ENCODE data around the gene PI4KB.
"Not testable (repeated sequence)": the region's sequence is repeated elsewhere in the genome, so short reads cannot be mapped to it uniquely, and the experiment has no call there.

DNA sequence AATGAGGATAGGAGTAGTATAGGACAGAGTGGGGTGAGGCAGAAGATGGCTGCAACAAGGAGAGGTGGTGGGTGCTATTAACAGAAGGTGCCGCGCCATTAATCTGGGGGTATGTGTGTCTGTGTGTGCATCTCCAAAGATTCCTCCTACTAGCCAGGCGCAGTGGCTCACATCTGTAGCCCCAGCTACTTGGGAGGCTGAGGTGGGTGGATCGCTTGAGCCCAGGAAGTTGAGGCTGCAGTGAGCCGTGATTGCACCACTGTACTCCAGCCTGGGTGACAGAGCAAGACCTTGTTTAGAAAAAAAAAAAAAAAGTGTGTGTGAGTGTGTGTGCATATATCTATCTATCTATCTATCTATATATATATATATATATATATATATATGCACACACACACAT lies 51.9 kb downstream of the PI4KB start:
- TF ChIP-seq, protein P1, sequence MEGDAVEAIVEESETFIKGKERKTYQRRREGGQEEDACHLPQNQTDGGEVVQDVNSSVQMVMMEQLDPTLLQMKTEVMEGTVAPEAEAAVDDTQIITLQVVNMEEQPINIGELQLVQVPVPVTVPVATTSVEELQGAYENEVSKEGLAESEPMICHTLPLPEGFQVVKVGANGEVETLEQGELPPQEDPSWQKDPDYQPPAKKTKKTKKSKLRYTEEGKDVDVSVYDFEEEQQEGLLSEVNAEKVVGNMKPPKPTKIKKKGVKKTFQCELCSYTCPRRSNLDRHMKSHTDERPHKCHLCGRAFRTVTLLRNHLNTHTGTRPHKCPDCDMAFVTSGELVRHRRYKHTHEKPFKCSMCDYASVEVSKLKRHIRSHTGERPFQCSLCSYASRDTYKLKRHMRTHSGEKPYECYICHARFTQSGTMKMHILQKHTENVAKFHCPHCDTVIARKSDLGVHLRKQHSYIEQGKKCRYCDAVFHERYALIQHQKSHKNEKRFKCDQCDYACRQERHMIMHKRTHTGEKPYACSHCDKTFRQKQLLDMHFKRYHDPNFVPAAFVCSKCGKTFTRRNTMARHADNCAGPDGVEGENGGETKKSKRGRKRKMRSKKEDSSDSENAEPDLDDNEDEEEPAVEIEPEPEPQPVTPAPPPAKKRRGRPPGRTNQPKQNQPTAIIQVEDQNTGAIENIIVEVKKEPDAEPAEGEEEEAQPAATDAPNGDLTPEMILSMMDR (IDR thresholded peaks at IDR 0.05) = not testable (repeated sequence)
- not testable (repeated sequence) for TF ChIP-seq POLR2A (IDR thresholded peaks at IDR 0.05)
